HL-60 (cell line): ENCODE results near the gene TOP1.

ENCODE experiments used
- DNase-seq, 2 experiments: peaks; one replicate each; pipeline ENCODE4 v3.0.0-alpha.2; 2010 to 2020; ENCODE audit warnings: low read depth in 1 of 2, low spot score in 1 of 2
- H3K27ac ChIP-seq: fragments of 250-450 bp; sonication (Bioruptor Pico); replicated peaks from 2 replicates; pipeline ENCODE4 v1.5.1; 2020; ENCODE audit warnings: mild to moderate bottlenecking, moderate library complexity
- H3K27me3 ChIP-seq: fragments of 250-450 bp; sonication (Bioruptor Pico); 2 replicates; pipeline ENCODE4 v1.5.1; 2021; ENCODE audit warnings: mild to moderate bottlenecking, moderate library complexity; ENCODE audit not compliant: insufficient read depth, poor library complexity, severe bottlenecking
- H3K4me3 ChIP-seq: replicated peaks from 2 replicates; pipeline ENCODE4 v1.5.1; 2011; ENCODE audit warnings: mild to moderate bottlenecking, control low read depth, low read length; ENCODE audit not compliant: insufficient read depth
- CTCF ChIP-seq: IDR thresholded peaks from one replicate; pipeline ENCODE4 v1.5.1; 2011; ENCODE audit warnings: low read length, control low read depth, inconsistent platforms; ENCODE audit not compliant: insufficient read depth
- GABPA ChIP-seq: IDR thresholded peaks from 2 replicates; pipeline ENCODE4 v1.6.1; 2012; ENCODE audit warnings: low read depth
- POLR2AphosphoS5 ChIP-seq: IDR thresholded peaks from 2 replicates; pipeline ENCODE4 v1.6.1; 2012; ENCODE audit warnings: low read depth
- REST ChIP-seq: IDR thresholded peaks from 2 replicates; pipeline ENCODE4 v1.6.1; 2012; ENCODE audit warnings: low read depth; ENCODE audit not compliant: insufficient replicate concordance
- SPI1 ChIP-seq: IDR thresholded peaks from 2 replicates; pipeline ENCODE4 v1.6.1; 2012; ENCODE audit warnings: low read depth, mild to moderate bottlenecking, borderline replicate concordance

The TOP1 gene

GRCh38 chr20:41063442-41063841 lies 34.8 kb downstream of the TOP1 start:
- Histone ChIP-seq H3K4me3 (no peak overlapping the region), H3K27me3 (no peaks in the 10 kb centered on the region), H3K27ac (no peak overlapping the region)
- DNase-seq = no peak
- no peak for TF ChIP-seq CTCF
- TF ChIP-seq POLR2AphosphoS5 = no peak
- no peak for TF ChIP-seq REST
- no peak for TF ChIP-seq SPI1

GRCh38 chr20:41064377-41064776 lies 35.8 kb downstream of the TOP1 start:
- TF ChIP-seq REST = no peak
- no peak for TF ChIP-seq GABPA
- no peak for TF ChIP-seq CTCF
- no peak for TF ChIP-seq POLR2AphosphoS5
- no peak for TF ChIP-seq SPI1
- Histone ChIP-seq H3K27me3 (no peaks in the 10 kb centered on the region), H3K27ac (no peak overlapping the region), H3K4me3 (no peak overlapping the region)
- no peak for DNase-seq

GRCh38 chr20:41065716-41066115 lies 37.1 kb downstream of the TOP1 start:
- no peak overlapping the region for H3K4me3 ChIP-seq
- no peak overlapping the region for H3K27ac ChIP-seq
- no peaks in the 10 kb centered on the region for H3K27me3 ChIP-seq
- no peak for DNase-seq
- no peak for TF ChIP-seq POLR2AphosphoS5
- TF ChIP-seq CTCF = no peak
- no peak for TF ChIP-seq GABPA
- no peak for TF ChIP-seq SPI1
- no peak for TF ChIP-seq REST
